Ureter (tissue), 1 donor: ENCODE results near the gene ZIC1. TPM values are rescaled to one million over a fixed set of nuclear protein-coding genes. Genes with fewer than 3 reads are reported as not detected.

Source experiments
- DNase-seq: peaks from one replicate; pipeline ENCODE4 v3.0.0-alpha.2; 2020; ENCODE audit warnings: low spot score
- total RNA-seq: library from RNA; stranded (reverse); gene quantifications from one replicate; pipeline ENCODE4 v1.2.4, GENCODE V29; 2023
- donor health status: DM: yes; HTN: yes; CAD: no.

The ZIC1 gene
- total RNA-seq, result not detected

GRCh38 chr3:147409143-147410115 lies at the start of gene ZIC1:
ZIC1 (plus strand) TSS chr3:147409365; CDS start chr3:147410113, 748 bp downstream.
- DNase-seq, result no peak

DNA sequence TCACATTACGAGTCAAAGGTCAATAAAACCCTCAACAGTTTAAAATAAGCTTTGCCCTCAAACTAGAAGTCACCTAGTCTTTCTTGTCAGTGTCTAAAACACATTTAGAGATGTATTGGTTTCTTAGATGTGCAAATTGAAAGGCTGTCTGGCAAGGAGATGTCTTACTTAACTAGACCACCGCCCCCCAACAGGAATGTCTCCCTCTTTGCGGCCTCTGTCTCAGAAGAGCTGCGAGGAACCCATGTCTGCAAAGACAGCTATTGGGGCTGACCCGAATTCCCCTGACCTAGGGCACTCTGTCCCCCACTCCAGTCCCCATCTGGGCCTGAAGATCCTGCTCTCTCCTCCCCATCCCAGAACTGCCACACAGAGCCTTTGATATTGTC lies 49.1 kb upstream of the ZIC1 start:
- DNase-seq, result no peak

DNA sequence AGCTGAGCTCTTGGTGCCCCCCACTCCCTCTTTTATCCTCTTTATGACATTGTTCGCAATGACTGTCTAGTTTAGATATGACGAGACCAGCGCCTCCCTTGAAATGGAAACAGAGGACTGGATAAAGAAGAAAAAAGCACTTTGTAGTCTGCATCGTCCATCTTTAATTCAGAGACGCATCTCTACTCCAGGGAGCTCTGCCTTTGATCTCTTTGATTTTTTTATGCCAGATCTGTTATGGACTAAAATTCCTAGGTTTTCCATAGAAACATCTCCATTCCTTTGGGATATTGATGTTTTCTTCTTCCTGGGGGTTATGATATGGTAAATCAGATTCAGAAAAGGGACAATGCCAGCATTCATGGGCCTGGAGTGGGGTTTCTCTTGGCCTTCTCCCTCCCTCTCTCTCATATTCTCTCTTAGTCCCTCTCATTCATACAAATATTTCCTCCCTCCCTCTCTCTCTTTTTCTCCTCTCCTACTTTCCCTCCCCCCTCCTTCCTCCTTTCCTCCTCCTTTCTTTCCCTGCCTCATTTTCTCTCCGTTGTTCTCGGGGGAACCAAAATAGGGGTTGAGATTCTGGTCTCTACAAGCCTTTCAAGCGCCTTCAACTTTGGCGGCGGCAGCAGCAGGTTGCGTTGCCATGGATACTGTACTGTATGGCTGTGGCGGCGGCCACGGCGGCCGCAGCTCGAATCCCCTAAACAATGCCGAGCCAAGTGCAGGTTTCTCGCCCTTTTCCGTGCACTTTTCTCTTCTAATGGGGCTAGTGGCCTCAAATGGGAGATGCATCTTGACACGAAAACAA lies 48.3 kb upstream of the ZIC1 start:
- no peak for DNase-seq

DNA sequence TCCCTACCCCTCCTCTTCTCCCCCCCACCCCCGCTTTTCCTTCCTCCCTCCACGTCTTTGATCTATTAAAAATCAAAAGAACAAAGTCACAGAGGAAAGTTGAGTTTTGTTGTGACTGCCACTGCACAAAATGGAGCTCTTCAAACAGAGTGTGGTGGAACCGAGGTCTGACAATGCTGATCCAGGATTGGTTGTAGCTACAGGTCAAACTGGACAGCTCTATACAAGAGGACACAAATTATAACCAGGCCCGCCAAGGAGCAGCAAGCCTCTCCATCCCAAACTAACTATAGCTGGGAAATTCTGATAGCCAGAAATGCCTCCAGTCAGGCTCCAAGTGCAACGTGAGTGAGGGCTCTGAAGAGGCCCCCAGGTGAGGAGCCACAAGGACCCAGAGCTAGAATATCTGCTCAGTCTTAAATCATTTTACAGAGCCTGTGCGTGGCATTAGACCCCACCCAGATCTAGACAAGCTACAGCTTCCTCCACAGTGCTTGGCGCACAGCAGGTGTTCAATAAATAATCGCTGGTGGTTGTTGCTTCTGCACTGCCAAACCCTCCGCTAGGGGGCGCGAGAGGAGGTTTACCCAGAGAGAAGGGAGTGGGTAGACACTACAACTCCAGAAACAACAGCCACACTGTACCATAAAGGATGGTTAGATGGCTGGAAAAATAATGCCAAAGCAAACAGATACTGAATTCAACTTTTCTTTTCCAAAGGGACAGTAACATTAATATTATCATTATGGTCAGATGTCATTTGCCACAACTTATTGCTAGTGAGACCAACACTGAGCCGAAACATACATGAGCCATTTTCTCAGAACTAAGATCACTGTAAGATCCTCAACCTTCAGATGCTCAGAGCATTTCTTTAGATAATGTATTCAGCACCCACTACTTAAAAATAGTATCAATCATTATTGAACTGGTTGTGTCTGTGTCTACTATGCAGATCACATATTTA lies 47.4 kb upstream of the ZIC1 start:
- no peak for DNase-seq

- DNase-seq, result no peak
Measured at GRCh38 chr3:147364771-147365170, 44.4 kb upstream of the ZIC1 start.

GRCh38 chr3:147365196-147366115 lies 43.7 kb upstream of the ZIC1 start:
- DNase-seq, result no peak

DNA sequence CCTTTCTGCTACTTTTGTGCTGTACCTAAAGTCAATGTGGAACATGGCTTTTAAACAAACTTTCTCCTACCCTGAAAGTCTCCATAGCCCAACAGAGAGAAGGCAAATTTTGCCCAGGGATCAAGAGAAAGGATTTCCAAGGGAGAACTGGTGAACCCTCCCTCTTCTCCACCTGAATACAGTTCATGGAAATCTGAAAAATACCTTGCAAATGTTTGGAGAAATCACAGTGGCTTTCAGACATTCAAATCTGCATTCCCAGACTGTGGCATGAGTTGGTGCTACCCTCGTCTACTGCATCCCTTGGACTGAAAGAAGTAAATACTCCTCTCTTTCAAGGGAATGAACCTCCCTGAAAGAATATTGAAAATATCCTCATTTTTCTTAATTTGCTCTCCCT lies 41.5 kb upstream of the ZIC1 start:
- DNase-seq, result no peak

DNA sequence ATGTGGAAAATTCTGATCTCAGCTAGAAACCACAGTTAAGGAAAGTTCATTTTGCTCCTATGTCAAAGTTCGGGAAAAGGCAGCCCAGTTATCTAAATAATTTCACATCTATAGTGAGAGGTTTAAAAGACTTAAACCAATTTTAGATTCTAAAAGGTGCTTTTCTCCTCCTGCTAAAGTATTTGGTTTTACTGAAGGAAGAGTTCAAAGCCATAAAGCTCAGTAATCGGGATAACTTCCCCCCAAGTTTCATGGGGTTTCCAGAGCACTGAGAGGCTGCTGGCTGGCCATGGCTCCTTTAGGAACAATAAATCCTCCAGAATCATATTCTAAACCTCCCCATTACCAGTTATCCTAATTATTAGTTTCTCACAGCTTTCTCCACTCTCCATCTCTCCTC lies 41.0 kb upstream of the ZIC1 start:
- DNase-seq, result no peak

- DNase-seq, result no peak
Measured at GRCh38 chr3:147368561-147369221, 40.5 kb upstream of the ZIC1 start.

DNA sequence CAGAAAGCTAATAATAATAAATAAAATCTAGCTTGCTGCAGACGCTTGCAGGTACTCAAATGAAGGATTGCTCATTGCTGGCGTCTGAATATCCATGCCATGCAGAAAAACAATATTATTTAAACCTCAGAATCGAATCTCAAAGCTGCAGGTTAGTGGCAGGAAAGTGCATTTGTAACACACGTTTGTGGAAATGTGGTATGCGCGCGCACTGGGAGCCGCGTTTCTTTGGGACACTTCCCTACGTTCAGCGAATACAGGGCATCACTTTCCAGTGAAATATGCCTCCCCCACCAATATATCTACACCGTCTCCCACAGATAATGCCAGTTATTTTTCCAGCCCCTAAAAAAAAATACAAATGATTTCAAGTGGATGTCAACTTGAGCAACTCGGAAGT lies 39.9 kb upstream of the ZIC1 start:
- DNase-seq, result no peak

DNA sequence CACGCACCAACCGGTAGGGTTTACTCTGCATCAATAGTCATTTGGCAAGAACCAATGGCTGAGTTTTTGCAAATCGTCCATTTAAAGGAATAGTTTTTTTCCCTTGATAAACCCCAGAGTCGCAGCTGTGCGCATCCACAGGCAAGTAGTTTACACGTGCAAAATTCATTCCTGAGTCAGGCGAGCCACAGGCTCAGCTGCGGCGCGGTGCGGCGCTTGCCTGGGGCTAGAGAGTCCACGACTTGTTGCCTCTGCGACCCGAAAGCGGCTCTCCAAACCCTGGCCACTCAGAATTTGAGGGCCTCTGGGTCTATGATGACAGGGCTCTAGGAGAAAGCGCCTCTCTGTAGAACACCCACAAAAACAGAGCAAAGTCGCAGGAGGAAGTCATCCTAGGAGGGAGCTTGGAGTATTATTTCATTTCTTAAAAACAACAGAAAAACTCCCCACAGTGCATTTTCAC lies 39.5 kb upstream of the ZIC1 start:
- DNase-seq, result no peak

- no peak for DNase-seq
Measured at GRCh38 chr3:147370349-147370748, 38.8 kb upstream of the ZIC1 start.

- no peak for DNase-seq
Measured at GRCh38 chr3:147371140-147371539, 38.0 kb upstream of the ZIC1 start.

GRCh38 chr3:147371771-147372340 lies 37.3 kb upstream of the ZIC1 start:
- no peak for DNase-seq

GRCh38 chr3:147372525-147373027 lies 36.6 kb upstream of the ZIC1 start:
- no peak for DNase-seq

DNA sequence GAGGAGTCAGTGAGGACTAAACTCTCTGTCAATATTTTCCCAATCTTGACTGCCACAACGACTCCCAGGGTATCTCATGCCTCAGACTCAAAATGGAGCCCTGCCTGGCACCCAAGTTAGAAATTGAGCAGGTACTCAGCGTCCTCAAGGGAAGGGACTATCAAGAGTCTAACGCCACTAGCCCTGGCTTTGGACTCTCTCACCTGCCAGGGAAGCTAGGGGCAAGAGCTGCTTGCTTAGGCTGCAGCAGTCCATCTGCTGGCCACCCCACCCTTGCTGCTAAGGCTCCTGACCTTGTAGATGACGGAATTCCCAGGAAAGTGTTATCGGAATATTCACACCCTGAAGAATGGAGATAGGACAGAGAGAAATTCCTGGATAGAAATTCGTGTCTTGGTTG lies 35.9 kb upstream of the ZIC1 start:
- DNase-seq, result no peak

- DNase-seq, result no peak
Measured at GRCh38 chr3:147377412-147378367, 31.5 kb upstream of the ZIC1 start.

DNA sequence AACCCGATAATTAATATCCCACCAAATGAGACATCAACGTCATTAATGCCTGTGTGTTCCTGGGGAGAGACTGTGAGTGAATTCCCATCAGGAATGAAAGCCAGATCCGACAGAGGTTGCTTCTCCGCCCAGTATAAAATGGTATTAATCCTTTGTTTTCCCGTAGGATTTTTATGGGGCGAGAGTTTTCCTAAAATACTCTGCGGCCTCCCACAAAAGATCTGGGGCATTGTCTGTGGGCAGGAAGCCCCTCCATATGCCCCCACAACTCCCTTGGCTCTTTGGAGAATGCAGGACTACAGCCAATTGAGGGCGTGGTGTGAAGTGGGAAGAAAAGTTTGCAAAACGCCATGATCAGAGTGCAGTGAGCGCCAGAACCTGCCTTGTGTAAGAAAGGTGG lies 29.5 kb upstream of the ZIC1 start:
- no peak for DNase-seq
